Cardiac fibroblast (primary cell): ENCODE results near the gene JDP2.

Experiments
- DNase-seq, 2 donors: peaks; one replicate each; pipeline versions ENCODE4 v3.0.0 to v3.0.0-alpha.2; 2010; ENCODE audit warnings: low read depth in 2 of 2
- H3K4me3 ChIP-seq, 2 donors: replicated peaks in 1 of 2; 1 replicate in 1 of 2; 2 replicates in 1 of 2; pipeline ENCODE4 v1.5.1; 2011; ENCODE audit warnings: low read depth in 2 of 2, low read length in 2 of 2, mild to moderate bottlenecking in 2 of 2, moderate library complexity in 1 of 2
- CTCF ChIP-seq: IDR thresholded peaks from one replicate; pipeline ENCODE4 v1.5.1; 2011; ENCODE audit warnings: low read depth, mild to moderate bottlenecking, low read length, inconsistent platforms

Gene JDP2

GRCh38 chr14:75499084-75499875 lies 71.5 kb downstream of the JDP2 start:
- no peak for TF ChIP-seq CTCF
- H3K4me3 ChIP-seq, result no peak overlapping the region
- DNase-seq, result no peak

- TF ChIP-seq CTCF, result no peak
- DNase-seq, result no peak
- H3K4me3 ChIP-seq, result no peak overlapping the region
Observed at GRCh38 chr14:75501080-75501479, 73.3 kb downstream of the JDP2 start.

- DNase-seq, result no peak
- no peak for TF ChIP-seq CTCF
Observed at GRCh38 chr14:75504411-75504810, 76.6 kb downstream of the JDP2 start.

GRCh38 chr14:75506930-75507329 lies 79.1 kb downstream of the JDP2 start:
- H3K4me3 ChIP-seq, result no peak overlapping the region
- no peak for TF ChIP-seq CTCF
- DNase-seq, result no peak

More at GRCh38 chr14:75504411-75504810, 76.6 kb downstream of the JDP2 start:
- no peak overlapping the region for H3K4me3 ChIP-seq

- no peak overlapping the region for H3K4me3 ChIP-seq
- no peak for TF ChIP-seq CTCF
- DNase-seq, result no peak
Observed at GRCh38 chr14:75510547-75510946, 82.7 kb downstream of the JDP2 start.

GRCh38 chr14:75511201-75511600 lies 83.4 kb downstream of the JDP2 start:
- no peak overlapping the region for H3K4me3 ChIP-seq
- DNase-seq, result no peak
- no peak for TF ChIP-seq CTCF
